Adipocyte (in vitro differentiated cells): ENCODE data around the gene C6orf136.
A peak's percentile ranks its signal among the peaks of the same experiment; 100 is the strongest.

Experiments used
- DNase-seq: peaks from one replicate; pipeline ENCODE4 v3.0.0-alpha.2; 2015; ENCODE audit warnings: low read depth
- H3K27me3 ChIP-seq: replicated peaks from 2 replicates; pipeline ENCODE4 v1.7.0; 2013; ENCODE audit warnings: mild to moderate bottlenecking, low read length, moderate library complexity; ENCODE audit not compliant: control insufficient read depth, insufficient read depth
- H3K36me3 ChIP-seq: 2 replicates; pipeline ENCODE4 v1.7.0; 2013; ENCODE audit warnings: low read length, mild to moderate bottlenecking, moderate library complexity; ENCODE audit not compliant: control insufficient read depth, insufficient read depth, severe bottlenecking
- H3K4me1 ChIP-seq: 2 replicates; pipeline ENCODE4 v1.7.0; 2013; ENCODE audit warnings: mild to moderate bottlenecking, low read length, moderate library complexity; ENCODE audit not compliant: control insufficient read depth, insufficient read depth
- H3K4me3 ChIP-seq: 2 replicates; pipeline ENCODE4 v1.7.0; 2013; ENCODE audit warnings: mild to moderate bottlenecking, low read length, moderate library complexity
- H3K9ac ChIP-seq: 2 replicates; pipeline ENCODE4 v1.7.0; 2013; ENCODE audit warnings: mild to moderate bottlenecking, low read length, moderate library complexity
- H3K9me3 ChIP-seq: 2 replicates; pipeline ENCODE4 v1.7.0; 2013; ENCODE audit warnings: mild to moderate bottlenecking, low read length, moderate library complexity; ENCODE audit not compliant: control insufficient read depth

C6orf136 gene

GRCh38 chr6:30690403-30691207 lies 43.7 kb downstream of the C6orf136 start, which contains the start of gene NRM:
NRM (minus strand) TSS chr6:30690984; CDS start chr6:30690974, 10 bp downstream.
- Histone ChIP-seq H3K9ac (peak within 1 kb of the TSS; percentile 79), H3K36me3 (no peaks in the 10 kb centered on the region), H3K4me1 (peaks cover 26% of the 10 kb centered on the region), H3K27me3 (no peaks in the 10 kb centered on the region), H3K9me3 (no peaks in the 10 kb centered on the region), H3K4me3 (peak within 1 kb of the TSS; percentile 88)
- DNase-seq = peak; percentile 97

- Histone ChIP-seq H3K27me3 (no peaks in the 10 kb centered on the region), H3K4me1 (peaks cover 19% of the 10 kb centered on the region), H3K9me3 (no peaks in the 10 kb centered on the region), H3K36me3 (no peaks in the 10 kb centered on the region), H3K9ac (peak overlapping the region; percentile 79), H3K4me3 (peak overlapping the region; percentile 88)
- peak; percentile 19 for DNase-seq
These were observed 44.4 kb downstream of the C6orf136 start for GRCh38 chr6:30691208-30691847.

- no peaks in the 10 kb centered on the region for H3K36me3 ChIP-seq
- H3K9me3 ChIP-seq = no peaks in the 10 kb centered on the region
- no peak overlapping the region for H3K4me3 ChIP-seq
- H3K9ac ChIP-seq = no peak overlapping the region
- peaks cover 9% of the 10 kb centered on the region for H3K4me1 ChIP-seq
- no peak for DNase-seq
- no peaks in the 10 kb centered on the region for H3K27me3 ChIP-seq
These were observed 49.5 kb downstream of the C6orf136 start for GRCh38 chr6:30696432-30696831.

DNA sequence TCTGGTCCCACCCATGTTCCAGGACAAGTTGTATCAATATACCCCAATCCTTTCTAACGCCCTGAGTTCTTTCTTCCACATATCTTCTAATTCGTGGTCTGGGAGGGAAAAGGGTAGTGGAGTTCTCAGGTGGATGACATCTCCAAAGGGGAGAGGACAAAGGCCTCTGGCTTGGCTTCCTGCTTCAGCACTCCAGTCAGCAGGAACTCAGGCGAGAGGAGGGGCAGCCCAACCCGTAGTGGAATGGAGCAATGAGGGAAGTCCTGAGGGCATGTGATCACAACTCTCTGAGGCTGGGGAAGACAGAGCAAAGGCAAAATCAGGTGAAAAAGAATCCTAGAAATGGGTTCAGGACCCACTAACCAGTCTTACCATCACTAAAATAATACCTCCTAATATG lies 53.4 kb downstream of the C6orf136 start:
- Histone ChIP-seq H3K4me3 (no peak overlapping the region), H3K9ac (no peak overlapping the region), H3K36me3 (peaks cover 4% of the 10 kb centered on the region), H3K4me1 (peaks cover 7% of the 10 kb centered on the region), H3K9me3 (no peaks in the 10 kb centered on the region), H3K27me3 (no peaks in the 10 kb centered on the region)
- DNase-seq = no peak
